ENCODE results near the gene GRIK4. TPM values are rescaled to one million over a fixed set of nuclear protein-coding genes. Genes with fewer than 3 reads are reported as not detected.

Gene GRIK4
- polyA plus RNA-seq, 1 of the 3 experiments (the other 2 are of a cell fraction), result 0.03 TPM

- H3K4me3 ChIP-seq (ENCODE audit: low read depth in 2 of 2, low read length in 1 of 2), result no peak overlapping the region
- no peak overlapping the region for H3K9ac ChIP-seq
- H3K4me1 ChIP-seq (ENCODE audit: control insufficient read depth in 1 of 2, insufficient read depth in 2 of 2, low read depth in 1 of 2, low read length in 1 of 2), result peaks cover 0 to 3% of the 10 kb centered on the region in 2 experiments; a peak in 1 of 4 replicates
- no peak overlapping the region for H3K4me2 ChIP-seq
- H3K9me3 ChIP-seq, result no peaks in the 10 kb centered on the region
- no peak for DNase-seq
- TF ChIP-seq MEF2A (IDR thresholded peaks at IDR 0.05; ENCODE audit: borderline replicate concordance, low read depth) (no peak), SMC3 (IDR thresholded peaks at IDR 0.05; ENCODE audit: low read depth, low read length) (no peak), USF1 (IDR thresholded peaks at IDR 0.05; ENCODE audit: borderline replicate concordance, low read depth) (no peak), FOXJ3 (CRISPR knock-in tag; IDR thresholded peaks at IDR 0.05) (no peak), CTCF (IDR thresholded peaks at IDR 0.05) (no peak), CHD2 (IDR thresholded peaks at IDR 0.05; ENCODE audit: low read length, partially characterized antibody) (no peak)
- H3K27ac ChIP-seq (ENCODE audit: low read depth in 2 of 2, low read length in 1 of 2), result no peak overlapping the region
- no peaks in the 10 kb centered on the region for H3K36me3 ChIP-seq (replicated peaks in 1 of 2; ENCODE audit: control insufficient read depth in 1 of 2, insufficient read depth in 2 of 2, low read length in 1 of 2)
- H3K9me2 ChIP-seq, result no peaks in the 10 kb centered on the region
- ChIA-PET POLR2A (no interaction called here), CTCF (interaction anchor here (1.4 to 7.0 kb wide), 4 partner anchors 10 to 40 kb away, joined by 3 to 38 read pairs (median 6); no protein-coding TSS in a partner anchor)
- H2AFZ ChIP-seq (ENCODE audit: low read depth), result no peak overlapping the region
- no peaks in the 10 kb centered on the region; the same call in 1 of the 2 replicates for H3K27me3 ChIP-seq (ENCODE audit: insufficient read depth)
- no peaks in the 10 kb centered on the region for H4K20me1 ChIP-seq (ENCODE audit: insufficient read depth)
- no peaks in the 10 kb centered on the region for H3K79me2 ChIP-seq (ENCODE audit: insufficient read depth)
- WGBS (ENCODE audit: low lambda C conversion rate), result 63% methylated on average over 8 of the region's 11 CpGs
- no peaks in the 10 kb centered on the region for H3F3A ChIP-seq (replicated peaks; ENCODE audit: insufficient read depth)
Measured at GRCh38 chr11:120717042-120717441, 205.5 kb downstream of the GRIK4 start.

GRCh38 chr11:120717623-120718022 is 206.1 kb downstream of the GRIK4 start:
- no peaks in the 10 kb centered on the region for H3K9me3 ChIP-seq
- CTCF ChIA-PET, result interaction anchor here (0.7 kb wide), 1 partner anchor 33 kb away, joined by 3 read pairs; no protein-coding TSS in a partner anchor
- no peak for TF ChIP-seq FOXM1 (IDR thresholded peaks at IDR 0.05; ENCODE audit: low read depth)
- TF ChIP-seq TAF1 (IDR thresholded peaks at IDR 0.05; ENCODE audit: borderline replicate concordance, low read depth, low read length), result no peak
- TF ChIP-seq MAX (IDR thresholded peaks at IDR 0.05; ENCODE audit: low read depth), result no peak
- TF ChIP-seq POLR2AphosphoS5 (IDR thresholded peaks at IDR 0.05; ENCODE audit: low read depth, low read length), result no peak
- no peak for TF ChIP-seq TEAD4 (IDR thresholded peaks at IDR 0.05; ENCODE audit: borderline replicate concordance, insufficient read depth)
- TF ChIP-seq PBX3 (IDR thresholded peaks at IDR 0.05), result no peak
- no peak for TF ChIP-seq SIN3A (IDR thresholded peaks at IDR 0.05; ENCODE audit: borderline replicate concordance, low read depth, low read length)
- no peak for TF ChIP-seq IRF3 (IDR thresholded peaks at IDR 0.05; ENCODE audit: low read depth, low read length)
- no peak for TF ChIP-seq ZBTB33 (IDR thresholded peaks at IDR 0.05; ENCODE audit: borderline replicate concordance, low read depth)
- no peak for TF ChIP-seq JUND (IDR thresholded peaks at IDR 0.05)
- no peak for TF ChIP-seq EZH2phosphoT487 (IDR thresholded peaks at IDR 0.05; ENCODE audit: borderline replicate concordance, low read depth)
- TF ChIP-seq RAD21 (IDR thresholded peaks at IDR 0.05; ENCODE audit: low read length), result no peak
- no peak for TF ChIP-seq RCOR1 (IDR thresholded peaks at IDR 0.05; ENCODE audit: low read length)
- TF ChIP-seq YY1 (IDR thresholded peaks at IDR 0.05; ENCODE audit: low read depth), result no peak

More at GRCh38 chr11:120717623-120718022, 206.1 kb downstream of the GRIK4 start:
- Histone ChIP-seq H3K4me1 (ENCODE audit: control insufficient read depth in 1 of 2, insufficient read depth in 2 of 2, low read depth in 1 of 2, low read length in 1 of 2) (peaks cover 0 to 3% of the 10 kb centered on the region in 2 experiments; a peak in 1 of 4 replicates), H3K27ac (ENCODE audit: low read depth in 2 of 2, low read length in 1 of 2) (no peak overlapping the region), H3K9me2 (no peaks in the 10 kb centered on the region), H2AFZ (ENCODE audit: low read depth) (no peak overlapping the region), H3F3A (replicated peaks; ENCODE audit: insufficient read depth) (no peaks in the 10 kb centered on the region), H3K9ac (no peak overlapping the region), H3K4me2 (no peak overlapping the region), H3K79me2 (ENCODE audit: insufficient read depth) (no peaks in the 10 kb centered on the region), H3K27me3 (ENCODE audit: insufficient read depth) (no peaks in the 10 kb centered on the region; the same call in 1 of the 2 replicates), H3K36me3 (replicated peaks in 1 of 2; ENCODE audit: control insufficient read depth in 1 of 2, insufficient read depth in 2 of 2, low read length in 1 of 2) (no peaks in the 10 kb centered on the region), H3K4me3 (ENCODE audit: low read depth in 2 of 2, low read length in 1 of 2) (no peak overlapping the region), H4K20me1 (ENCODE audit: insufficient read depth) (no peaks in the 10 kb centered on the region)
- POLR2A ChIA-PET, result no interaction called here
- no peak for DNase-seq
- WGBS (ENCODE audit: low lambda C conversion rate), result 82% methylated on average over 5 of the region's 6 CpGs

Data from SK-N-SH (cell line).